Loucy (cell line): Measurements from ENCODE around the gene EFS.

Source experiments
- H2AFZ ChIP-seq: fragments of 200-600 bp; sonication (generic); 2 replicates; pipeline ENCODE4 v1.6.0; 2016; ENCODE audit warnings: antibody characterized with exemption, mild to moderate bottlenecking, low read length, moderate library complexity
- H3F3A ChIP-seq: fragments of 200-600 bp; 2 replicates; pipeline ENCODE4 v1.6.0; 2016; ENCODE audit warnings: antibody characterized with exemption, low read depth, mild to moderate bottlenecking
- H3K27me3 ChIP-seq: fragments of 200-600 bp; sonication (generic); 2 replicates; pipeline ENCODE4 v1.6.1; 2014; ENCODE audit warnings: low read length, mild to moderate bottlenecking; ENCODE audit not compliant: insufficient read depth, poor library complexity, severe bottlenecking
- H3K36me3 ChIP-seq: fragments of 200-600 bp; sonication (generic); 2 replicates; pipeline ENCODE4 v1.6.1; 2016; ENCODE audit warnings: low read length; ENCODE audit not compliant: insufficient read depth
- H3K4me1 ChIP-seq: fragments of 200-600 bp; sonication (generic); 2 replicates; pipeline ENCODE4 v1.5.1; 2014; ENCODE audit warnings: low read length, mild to moderate bottlenecking; ENCODE audit not compliant: insufficient read depth, poor library complexity, severe bottlenecking
- H3K4me2 ChIP-seq: fragments of 200-600 bp; sonication (generic); 2 replicates; pipeline ENCODE4 v1.6.0; 2014; ENCODE audit warnings: antibody characterized with exemption, low read length, low read depth, mild to moderate bottlenecking; ENCODE audit not compliant: poor library complexity, severe bottlenecking
- H3K4me3 ChIP-seq: fragments of 200-600 bp; sonication (generic); 2 replicates; pipeline ENCODE4 v1.5.1; 2014; ENCODE audit warnings: low read length, mild to moderate bottlenecking, mixed read lengths; ENCODE audit not compliant: poor library complexity, severe bottlenecking
- H3K79me2 ChIP-seq: fragments of 200-600 bp; sonication (generic); 2 replicates; pipeline ENCODE4 v1.6.1; 2014; ENCODE audit warnings: low read length; ENCODE audit not compliant: insufficient read depth
- H3K9ac ChIP-seq: fragments of 200-600 bp; sonication (generic); 2 replicates; pipeline ENCODE4 v1.6.0; 2014; ENCODE audit warnings: mild to moderate bottlenecking, low read depth, low read length, moderate library complexity; ENCODE audit not compliant: poor library complexity, severe bottlenecking
- H3K9me2 ChIP-seq: fragments of 200-600 bp; sonication (generic); replicated peaks from 2 replicates; pipeline ENCODE4 v1.6.1; 2016; ENCODE audit warnings: low read depth, low read length, mixed read lengths
- H3K9me3 ChIP-seq: fragments of 200-600 bp; sonication (generic); 2 replicates; pipeline ENCODE4 v1.6.1; 2014; ENCODE audit warnings: mild to moderate bottlenecking, antibody characterized with exemption, low read length, low read depth; ENCODE audit not compliant: insufficient read depth
- H4K20me1 ChIP-seq: fragments of 200-600 bp; sonication (generic); 2 replicates; pipeline ENCODE4 v1.6.0; 2014; ENCODE audit warnings: antibody characterized with exemption, low read length, mild to moderate bottlenecking; ENCODE audit not compliant: insufficient read depth, poor library complexity, severe bottlenecking
- EZH2phosphoT487 ChIP-seq: fragments of 200-600 bp; IDR thresholded peaks from 2 replicates; pipeline ENCODE4 v1.6.1; 2018; ENCODE audit warnings: antibody characterized with exemption, mild to moderate bottlenecking, moderate library complexity, borderline replicate concordance
- TF ChIP-seq, protein P1 (sequence below): fragments of 200-600 bp; sonication (generic); conservative IDR thresholded peaks from 2 replicates; pipeline ENCODE4 v1.5.1; 2014; ENCODE audit warnings: mild to moderate bottlenecking, antibody characterized with exemption, low read length

Gene EFS

GRCh38 chr14:23324455-23324846 lies 40.5 kb downstream of the EFS start:
- TF ChIP-seq, protein P1, sequence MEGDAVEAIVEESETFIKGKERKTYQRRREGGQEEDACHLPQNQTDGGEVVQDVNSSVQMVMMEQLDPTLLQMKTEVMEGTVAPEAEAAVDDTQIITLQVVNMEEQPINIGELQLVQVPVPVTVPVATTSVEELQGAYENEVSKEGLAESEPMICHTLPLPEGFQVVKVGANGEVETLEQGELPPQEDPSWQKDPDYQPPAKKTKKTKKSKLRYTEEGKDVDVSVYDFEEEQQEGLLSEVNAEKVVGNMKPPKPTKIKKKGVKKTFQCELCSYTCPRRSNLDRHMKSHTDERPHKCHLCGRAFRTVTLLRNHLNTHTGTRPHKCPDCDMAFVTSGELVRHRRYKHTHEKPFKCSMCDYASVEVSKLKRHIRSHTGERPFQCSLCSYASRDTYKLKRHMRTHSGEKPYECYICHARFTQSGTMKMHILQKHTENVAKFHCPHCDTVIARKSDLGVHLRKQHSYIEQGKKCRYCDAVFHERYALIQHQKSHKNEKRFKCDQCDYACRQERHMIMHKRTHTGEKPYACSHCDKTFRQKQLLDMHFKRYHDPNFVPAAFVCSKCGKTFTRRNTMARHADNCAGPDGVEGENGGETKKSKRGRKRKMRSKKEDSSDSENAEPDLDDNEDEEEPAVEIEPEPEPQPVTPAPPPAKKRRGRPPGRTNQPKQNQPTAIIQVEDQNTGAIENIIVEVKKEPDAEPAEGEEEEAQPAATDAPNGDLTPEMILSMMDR = no peak
- TF ChIP-seq EZH2phosphoT487 = no peak
- H3K9me2 ChIP-seq = no peaks in the 10 kb centered on the region
- no peaks in the 10 kb centered on the region for H3K27me3 ChIP-seq
- H3K9ac ChIP-seq = peak overlapping the region; percentile 92
- peaks cover 11% of the 10 kb centered on the region; the same call in 1 of the 2 replicates for H3F3A ChIP-seq
- H4K20me1 ChIP-seq = peaks cover 34% of the 10 kb centered on the region
- H3K9me3 ChIP-seq = no peaks in the 10 kb centered on the region
- H3K36me3 ChIP-seq = peaks cover 25% of the 10 kb centered on the region; the same call in 1 of the 2 replicates
- H2AFZ ChIP-seq = no peak overlapping the region
- H3K79me2 ChIP-seq = peaks cover 36% of the 10 kb centered on the region
- peak overlapping the region; percentile 99 for H3K4me2 ChIP-seq
- H3K4me1 ChIP-seq = peaks cover 27% of the 10 kb centered on the region
- H3K4me3 ChIP-seq = peak overlapping the region; percentile 94

GRCh38 chr14:23323838-23324454 lies 41.0 kb downstream of the EFS start:
- TF ChIP-seq EZH2phosphoT487 = no peak
- TF ChIP-seq, protein P1 = no peak
- Histone ChIP-seq H3K79me2 (peaks cover 36% of the 10 kb centered on the region), H3F3A (peaks cover 11% of the 10 kb centered on the region; the same call in 1 of the 2 replicates), H3K4me2 (peak overlapping the region; percentile 99), H3K4me1 (peaks cover 27% of the 10 kb centered on the region), H3K27me3 (no peaks in the 10 kb centered on the region), H4K20me1 (peaks cover 34% of the 10 kb centered on the region), H3K4me3 (peak overlapping the region; percentile 94), H3K9ac (peak overlapping the region; percentile 92), H3K36me3 (peaks cover 25% of the 10 kb centered on the region; the same call in 1 of the 2 replicates), H3K9me2 (no peaks in the 10 kb centered on the region), H3K9me3 (no peaks in the 10 kb centered on the region), H2AFZ (no peak overlapping the region)

- Histone ChIP-seq H3K9me3 (no peaks in the 10 kb centered on the region), H3K4me1 (peaks cover 27% of the 10 kb centered on the region), H3K36me3 (peaks cover 25% of the 10 kb centered on the region; the same call in 1 of the 2 replicates), H4K20me1 (peaks cover 34% of the 10 kb centered on the region), H3K27me3 (no peaks in the 10 kb centered on the region), H3K9ac (peak overlapping the region; percentile 92), H3K4me3 (peak overlapping the region; percentile 94), H2AFZ (no peak overlapping the region), H3K9me2 (no peaks in the 10 kb centered on the region), H3K4me2 (peak overlapping the region; percentile 99), H3F3A (peaks cover 10% of the 10 kb centered on the region; the same call in 1 of the 2 replicates), H3K79me2 (peaks cover 36% of the 10 kb centered on the region)
- TF ChIP-seq EZH2phosphoT487 = no peak
- TF ChIP-seq, protein P1 = no peak
Measured at GRCh38 chr14:23322568-23323517, 42.1 kb downstream of the EFS start.
